AG08396 (cell line): ENCODE measurements around the gene RPS21.

ENCODE experiments used
- DNase-seq: peaks from one replicate; pipeline ENCODE4 v3.0.0; 2012; ENCODE audit warnings: low spot score, mixed read lengths

RPS21 gene

DNA sequence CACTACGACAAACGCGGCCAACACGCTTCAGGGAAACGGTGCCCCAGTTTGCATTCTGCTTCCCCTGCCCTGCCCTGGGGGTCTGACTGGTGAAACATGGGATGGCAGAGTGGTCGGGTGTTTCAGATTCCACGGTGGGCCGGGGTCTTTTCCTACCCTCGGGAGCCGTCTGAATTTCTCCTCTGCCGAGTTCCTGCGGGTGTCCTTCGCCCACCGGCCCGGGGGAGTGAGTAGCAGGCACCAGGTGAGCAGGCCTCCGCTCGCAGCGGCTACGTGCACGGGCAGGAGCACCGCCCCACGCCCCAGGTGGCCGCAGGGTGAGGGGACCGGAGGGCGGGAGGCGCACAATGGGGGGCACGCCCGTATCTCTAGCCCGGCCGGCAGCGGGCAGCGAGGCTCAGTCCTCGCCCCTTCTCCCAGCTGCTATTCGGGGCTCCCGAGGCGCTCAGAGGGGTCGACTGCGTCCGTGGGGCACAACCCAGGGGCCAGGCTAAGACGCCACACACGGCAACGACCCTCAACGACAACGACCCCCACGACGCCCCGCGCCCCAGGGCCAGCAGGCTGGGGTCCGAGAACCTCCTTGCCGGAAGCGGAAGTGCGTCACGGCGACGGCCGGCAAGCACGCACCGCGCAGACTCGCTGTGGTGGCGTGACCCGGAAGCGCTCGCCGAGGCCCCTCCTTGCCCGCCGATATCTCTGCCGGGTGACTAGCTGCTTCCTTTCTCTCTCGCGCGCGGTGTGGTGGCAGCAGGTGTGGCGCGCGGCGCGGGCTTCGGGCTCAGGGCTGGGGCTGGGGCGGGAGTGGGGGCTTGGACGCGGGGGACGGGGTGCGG lies at the start of gene RPS21:
Gene RPS21 (plus strand): TSS at position 721 of the 836 bp plus-strand sequence. CDS start 236 bp downstream, outside the sequence.
- peak; percentile 97 for DNase-seq

DNA sequence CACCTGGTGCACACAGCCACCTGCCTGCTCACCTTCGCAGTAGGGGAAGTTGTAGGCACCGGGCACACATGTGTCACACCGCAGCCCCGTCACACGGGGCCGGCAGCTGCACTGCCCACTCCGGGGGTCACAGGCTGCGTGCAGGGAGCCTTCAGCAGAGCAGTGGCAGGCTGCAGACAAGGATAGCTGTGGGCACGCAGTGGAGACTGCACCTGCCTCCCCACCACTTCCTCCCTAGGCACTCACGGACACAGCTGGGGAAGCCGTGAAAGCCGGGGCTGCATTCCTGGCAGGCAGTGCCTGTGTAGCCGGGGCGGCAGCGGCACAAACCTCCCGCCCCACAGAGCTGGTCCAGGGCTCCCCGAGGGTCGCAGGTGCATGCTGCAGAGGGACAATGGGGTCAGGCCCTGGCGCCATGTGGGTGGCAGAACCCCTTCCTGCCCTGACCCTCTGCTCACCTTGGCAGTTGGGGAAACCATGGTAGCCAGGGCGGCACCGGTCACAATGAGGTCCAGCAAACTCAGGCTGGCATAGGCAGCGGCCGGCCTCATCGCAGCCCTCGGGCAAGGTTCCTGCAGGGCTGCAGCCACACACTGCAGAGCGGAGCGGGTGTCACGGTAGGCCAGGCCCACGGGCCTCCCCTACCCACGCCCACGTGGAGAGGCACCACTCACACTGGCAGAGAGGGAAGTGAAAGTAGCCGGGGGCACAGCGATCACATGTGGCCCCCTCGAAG lies 49.2 kb upstream of the RPS21 start:
- DNase-seq: no peak

DNA sequence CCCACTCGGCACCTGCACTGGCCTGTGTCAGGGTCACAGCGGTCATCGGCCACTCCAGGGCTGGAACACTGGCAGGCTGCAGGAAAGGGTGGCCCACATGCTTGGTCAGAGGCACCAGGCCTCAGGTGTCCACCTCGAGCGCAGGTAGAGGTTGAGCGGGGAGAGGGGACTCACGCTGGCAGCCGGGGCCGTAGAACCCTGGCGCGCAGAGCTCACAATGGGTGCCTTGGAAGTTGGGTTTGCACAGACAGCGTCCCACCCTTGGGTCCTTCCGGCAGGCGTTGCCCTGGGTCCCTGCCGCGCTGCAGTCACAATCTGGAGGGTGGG lies 48.6 kb upstream of the RPS21 start:
- DNase-seq: no peak

GRCh38 chr20:62339647-62340062 lies 47.2 kb upstream of the RPS21 start:
- no peak for DNase-seq

DNA sequence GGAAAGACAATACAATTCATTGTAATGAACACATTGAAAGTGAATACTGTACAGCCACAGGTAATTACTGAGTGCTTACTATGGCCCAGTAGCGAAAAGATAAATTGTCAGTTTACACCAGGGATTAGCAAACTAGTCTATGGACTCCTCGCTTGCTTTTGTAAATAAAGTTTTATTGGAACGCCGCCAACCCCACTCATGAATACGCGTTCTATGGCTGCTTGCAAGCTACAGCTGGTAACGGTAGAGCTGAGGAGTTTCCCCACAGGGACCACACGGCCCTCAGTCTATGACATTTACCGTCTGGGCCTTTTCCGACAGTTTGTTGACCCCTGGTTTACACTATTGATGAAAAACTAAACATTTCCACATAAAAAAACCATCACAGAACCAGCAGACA lies 44.0 kb upstream of the RPS21 start:
- DNase-seq: no peak

GRCh38 chr20:62344092-62344491 lies 42.8 kb upstream of the RPS21 start:
- DNase-seq: no peak

DNA sequence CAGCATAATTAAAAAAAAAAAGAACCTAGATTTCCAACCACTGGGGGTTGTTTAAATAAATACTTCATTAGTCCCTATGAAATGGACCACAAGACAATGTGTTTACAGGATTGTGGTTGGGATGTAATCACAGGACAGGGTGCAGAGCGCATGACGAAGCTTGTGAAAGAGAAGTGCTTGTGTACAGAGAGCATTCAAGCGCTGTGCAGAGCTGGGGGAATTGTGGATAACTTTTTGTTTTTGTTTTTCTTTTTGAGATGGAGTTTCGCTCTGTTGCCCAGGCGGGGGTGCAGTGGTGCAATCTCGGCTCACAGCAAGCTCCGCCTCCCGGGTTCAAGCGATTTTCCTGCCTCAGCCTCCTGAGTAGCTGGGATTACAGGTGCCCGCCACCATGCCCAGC lies 42.1 kb upstream of the RPS21 start:
- peak; percentile 80 for DNase-seq

GRCh38 chr20:62345681-62346370 lies 41.1 kb upstream of the RPS21 start:
- DNase-seq: no peak

DNA sequence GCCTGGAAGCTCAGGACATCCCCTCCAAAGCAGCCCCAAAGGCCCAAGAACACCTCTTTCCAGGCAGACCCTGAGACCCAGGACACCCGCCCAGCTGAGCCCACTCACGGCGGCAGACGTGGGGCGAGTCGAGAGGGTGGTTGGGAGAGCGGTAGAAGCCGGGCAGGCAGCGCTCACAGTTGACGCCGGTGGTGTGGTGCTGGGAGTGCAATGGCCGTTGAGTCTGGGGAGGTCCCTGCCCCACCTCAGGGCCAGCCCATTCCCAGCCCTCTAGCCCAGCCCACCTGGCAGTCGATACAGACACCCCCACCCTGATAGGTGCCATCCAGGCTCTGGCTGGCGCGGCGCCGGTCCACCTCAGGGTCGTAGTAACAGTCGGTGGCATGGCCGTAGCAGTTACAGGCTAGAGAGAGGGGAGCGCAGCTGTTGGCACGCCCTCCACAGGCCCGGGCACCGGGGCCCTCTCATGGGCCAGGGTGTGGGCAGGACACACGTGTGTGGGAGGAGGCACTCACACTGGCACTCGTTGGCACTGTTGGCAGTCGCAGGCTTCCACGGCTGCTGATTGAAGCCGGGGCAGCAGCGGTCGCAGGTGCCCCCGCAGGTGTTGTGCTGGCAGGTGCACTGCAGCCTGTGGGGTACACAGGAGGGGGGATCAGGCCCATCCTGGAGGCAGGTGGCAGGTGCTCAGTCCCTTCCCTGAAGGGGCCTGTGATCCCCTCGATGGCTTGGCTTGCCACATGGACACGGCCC lies 40.3 kb upstream of the RPS21 start:
- no peak for DNase-seq

GRCh38 chr20:62347151-62347404 lies 39.8 kb upstream of the RPS21 start:
- DNase-seq: no peak

GRCh38 chr20:62347445-62347844 lies 39.5 kb upstream of the RPS21 start:
- DNase-seq: no peak

GRCh38 chr20:62348604-62349003 lies 38.3 kb upstream of the RPS21 start:
- DNase-seq: no peak

DNA sequence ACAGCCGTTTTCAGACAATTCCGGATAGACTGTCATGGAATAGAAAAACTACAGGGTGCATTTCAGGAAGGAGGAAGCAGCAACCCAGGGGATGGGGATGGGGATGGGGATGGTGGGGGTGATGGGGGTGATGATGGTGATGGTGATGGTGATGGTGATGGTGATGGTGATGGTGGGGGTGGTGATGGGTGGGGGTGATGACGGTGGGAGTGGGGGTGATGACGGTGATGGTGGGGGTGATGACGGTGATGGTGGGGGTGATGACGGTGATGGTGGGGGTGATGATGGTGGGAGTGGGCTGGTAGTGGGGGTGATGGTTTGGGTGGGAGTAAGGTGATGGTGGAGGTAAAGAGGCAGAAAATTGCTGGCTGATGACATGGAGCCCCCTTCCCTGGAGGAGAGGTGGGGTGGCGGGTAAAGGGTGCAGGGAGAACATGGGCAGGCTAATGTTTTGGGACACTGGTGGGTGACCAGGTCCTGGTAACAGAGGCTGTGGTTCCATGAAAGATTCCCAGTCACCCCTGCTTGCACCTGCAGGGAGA lies 37.3 kb upstream of the RPS21 start:
- DNase-seq: no peak

- DNase-seq: no peak
These were observed 36.7 kb upstream of the RPS21 start for GRCh38 chr20:62350098-62350628.

- no peak for DNase-seq
These were observed 36.1 kb upstream of the RPS21 start for GRCh38 chr20:62350629-62351422.

- DNase-seq: no peak
These were observed 35.2 kb upstream of the RPS21 start for GRCh38 chr20:62351469-62352401.

DNA sequence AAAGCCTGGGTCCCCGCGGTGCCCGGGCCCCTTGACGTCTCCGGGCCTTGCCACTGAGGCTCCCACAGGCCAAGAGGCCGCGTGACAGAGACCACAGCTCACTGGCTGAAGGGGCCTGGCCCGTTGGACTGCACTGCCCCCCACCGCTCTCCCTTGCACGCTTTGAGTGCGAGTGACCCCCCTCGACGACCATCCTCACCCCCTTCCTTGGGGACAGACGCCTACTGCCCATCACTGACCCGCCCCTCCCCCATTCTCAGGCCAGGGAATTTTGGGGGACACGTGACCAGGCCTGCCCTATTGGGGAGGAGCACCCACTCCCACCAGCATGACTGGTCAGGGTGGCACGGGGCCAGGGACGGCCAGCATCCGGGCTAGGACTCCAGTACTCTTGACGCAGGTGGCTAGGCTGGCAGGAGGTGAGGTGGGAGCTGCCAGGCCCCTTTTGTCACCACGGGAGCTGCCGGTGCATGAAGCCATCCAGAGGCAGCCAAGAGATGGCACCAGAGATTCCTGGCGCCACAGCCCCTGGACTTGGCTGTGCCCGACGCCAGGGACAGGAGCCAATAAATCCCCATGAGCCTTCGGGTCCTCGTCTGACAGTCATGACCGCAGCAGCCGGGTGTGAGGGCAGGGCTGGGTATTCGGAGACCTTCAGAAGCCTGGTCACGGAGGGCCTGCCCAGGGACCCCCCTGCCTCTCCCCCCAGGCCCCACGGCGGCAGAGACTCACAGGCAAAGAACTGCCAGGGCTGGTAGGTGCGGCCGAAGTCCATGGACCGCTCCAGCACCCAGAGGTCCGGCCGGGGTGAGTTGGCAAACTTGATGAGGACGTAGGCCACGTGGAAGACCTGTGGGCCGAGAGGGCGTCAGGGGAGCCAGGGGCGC lies 34.3 kb upstream of the RPS21 start:
- DNase-seq: peak; percentile 86

GRCh38 chr20:62353289-62354030 lies 33.4 kb upstream of the RPS21 start:
- no peak for DNase-seq
